Gastroesophageal sphincter (tissue), 4 donors: ENCODE results near the gene VWA8. TPM values are rescaled to one million over a fixed set of nuclear protein-coding genes. Genes with fewer than 3 reads are reported as not detected.

Experiments
- ATAC-seq: fragments of 150-250 bp; one replicate; pipeline ENCODE4 v1.9.1; 2016; ENCODE audit warnings: mild to moderate bottlenecking, moderate library complexity
- H3K27ac ChIP-seq, 4 donors: fragments of 200-600 bp; sonication (generic) in 3 of 4; 1 replicate in 3 of 4; 2 replicates in 1 of 4; pipeline ENCODE4 v1.5.1; 2016 to 2019
- H3K27me3 ChIP-seq: fragments of 200-600 bp; sonication (generic); one replicate; pipeline ENCODE4 v1.5.1; 2019
- H3K36me3 ChIP-seq, 2 donors: fragments of 200-600 bp; sonication (generic); one replicate each; pipeline ENCODE4 v1.5.1; 2019; ENCODE audit warnings: control low read depth in 1 of 2
- H3K4me1 ChIP-seq, 3 donors: fragments of 200-600 bp; sonication (generic); 1 replicate in 2 of 3; 2 replicates in 1 of 3; pipeline ENCODE4 v1.5.1; 2016 to 2019; ENCODE audit warnings: control low read depth in 2 of 3
- H3K4me3 ChIP-seq, 2 donors: fragments of 200-600 bp; sonication (generic); one replicate each; pipeline ENCODE4 v1.5.1; 2019; ENCODE audit warnings: mild to moderate bottlenecking in 1 of 2, moderate library complexity in 1 of 2
- H3K9me3 ChIP-seq, 3 donors: fragments of 200-600 bp; sonication (generic); one replicate each; pipeline ENCODE4 v1.5.1; 2017 to 2019; ENCODE audit warnings: control low read depth in 2 of 3
- EP300 ChIP-seq: sonication (generic); formaldehyde crosslinking; IDR thresholded peaks from one replicate; pipeline ENCODE4 v1.6.1; 2017; ENCODE audit warnings: antibody characterized with exemption, mild to moderate bottlenecking
- POLR2A ChIP-seq, 2 donors: fragments of 450-650 bp; IDR thresholded peaks; one replicate each; pipeline ENCODE4 v1.6.1; 2017; ENCODE audit warnings: antibody characterized with exemption in 2 of 2, mild to moderate bottlenecking in 2 of 2, moderate library complexity in 1 of 2
- POLR2AphosphoS5 ChIP-seq: sonication (generic); formaldehyde crosslinking; IDR thresholded peaks from one replicate; pipeline ENCODE4 v1.6.1; 2017; ENCODE audit warnings: antibody characterized with exemption
- WGBS, 2 donors: methylation state at CpG; one replicate each; pipeline ENCODE4 v1.1.5; 2018; ENCODE audit warnings: low coverage in 1 of 2; 5-methylcytosine and 5-hydroxymethylcytosine counted together
- total RNA-seq, 4 donors: library from RNA; depleted of rRNA; stranded (reverse); fragments of >200 nt; gene quantifications; one replicate each; pipeline ENCODE4 v1.1.0, GENCODE V29; 2016
- TF ChIP-seq, protein P1 (sequence below), 4 experiments: fragments of 200-600 bp in 2 of 4; fragments of 450-650 bp in 2 of 4; sonication (generic) in 1 of 4; IDR thresholded peaks; one replicate each; pipeline ENCODE4 v1.5.1; 2017 to 2019; ENCODE audit warnings: antibody characterized with exemption in 4 of 4, mild to moderate bottlenecking in 2 of 4, moderate library complexity in 2 of 4

VWA8 gene
- total RNA-seq, 4 donors from 2014 or later = 20.3 to 34.7 (median 23.9) TPM

DNA sequence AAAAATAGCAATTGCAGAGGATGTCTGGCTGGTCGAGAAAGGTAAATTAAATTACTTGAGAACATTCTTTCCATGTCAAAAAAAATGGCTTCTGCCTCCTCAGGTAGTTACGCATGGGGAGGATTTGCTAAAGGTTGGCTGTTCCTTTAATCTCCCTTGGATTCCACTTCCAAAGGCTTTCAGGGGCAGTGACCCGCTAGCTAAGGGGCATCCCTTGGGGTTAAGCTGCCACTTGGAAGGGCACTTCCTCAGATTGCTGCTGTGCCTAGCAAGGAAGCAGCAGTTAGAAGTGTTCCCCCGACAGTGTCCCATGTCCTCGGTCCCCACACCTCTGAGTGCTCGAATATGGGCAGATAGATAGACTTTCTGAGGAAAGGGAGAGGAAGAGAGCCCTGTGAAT, 395.1 kb downstream of the VWA8 start:
- Histone ChIP-seq H3K9me3 (no peaks in the 10 kb centered on the region), H3K27me3 (no peaks in the 10 kb centered on the region), H3K27ac (no peak overlapping the region), H3K4me1 (peaks cover 5 to 42% (median 12%) of the 10 kb centered on the region in 3 donors), H3K36me3 (peaks cover 0 to 28% of the 10 kb centered on the region in 2 donors), H3K4me3 (no peak overlapping the region)
- 73 to 80% methylated on average over 4 to 6 of the region's 6 CpGs for WGBS, 2 donors
- TF ChIP-seq EP300 (no peak), POLR2A (IDR thresholded peaks at IDR 0.05) (no peak), POLR2AphosphoS5 (no peak)
- TF ChIP-seq, protein P1, sequence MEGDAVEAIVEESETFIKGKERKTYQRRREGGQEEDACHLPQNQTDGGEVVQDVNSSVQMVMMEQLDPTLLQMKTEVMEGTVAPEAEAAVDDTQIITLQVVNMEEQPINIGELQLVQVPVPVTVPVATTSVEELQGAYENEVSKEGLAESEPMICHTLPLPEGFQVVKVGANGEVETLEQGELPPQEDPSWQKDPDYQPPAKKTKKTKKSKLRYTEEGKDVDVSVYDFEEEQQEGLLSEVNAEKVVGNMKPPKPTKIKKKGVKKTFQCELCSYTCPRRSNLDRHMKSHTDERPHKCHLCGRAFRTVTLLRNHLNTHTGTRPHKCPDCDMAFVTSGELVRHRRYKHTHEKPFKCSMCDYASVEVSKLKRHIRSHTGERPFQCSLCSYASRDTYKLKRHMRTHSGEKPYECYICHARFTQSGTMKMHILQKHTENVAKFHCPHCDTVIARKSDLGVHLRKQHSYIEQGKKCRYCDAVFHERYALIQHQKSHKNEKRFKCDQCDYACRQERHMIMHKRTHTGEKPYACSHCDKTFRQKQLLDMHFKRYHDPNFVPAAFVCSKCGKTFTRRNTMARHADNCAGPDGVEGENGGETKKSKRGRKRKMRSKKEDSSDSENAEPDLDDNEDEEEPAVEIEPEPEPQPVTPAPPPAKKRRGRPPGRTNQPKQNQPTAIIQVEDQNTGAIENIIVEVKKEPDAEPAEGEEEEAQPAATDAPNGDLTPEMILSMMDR (IDR thresholded peaks at IDR 0.05) = no peak
- no peak for ATAC-seq

DNA sequence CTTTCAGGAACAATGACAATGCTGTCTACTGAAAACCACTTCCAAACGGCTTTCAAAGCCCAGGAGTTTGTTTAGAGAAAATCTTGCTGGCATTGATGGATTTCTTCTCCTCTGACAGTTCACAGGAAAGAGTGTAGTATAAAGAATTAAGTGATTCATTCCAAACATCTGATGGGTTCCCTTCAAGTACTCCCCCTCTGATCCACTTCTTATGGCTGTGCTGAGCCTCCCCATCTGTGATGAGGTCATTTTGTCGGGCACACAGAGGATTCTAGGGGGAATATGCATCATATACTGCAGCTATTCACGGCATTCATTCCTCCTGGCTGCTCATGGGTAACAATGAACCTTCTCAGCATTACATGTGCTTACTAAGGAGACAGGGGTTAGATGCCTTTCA, 395.7 kb downstream of the VWA8 start:
- Histone ChIP-seq H3K4me1 (peaks cover 5 to 42% (median 12%) of the 10 kb centered on the region in 3 donors), H3K4me3 (no peak overlapping the region), H3K27ac (no peak overlapping the region), H3K36me3 (peaks cover 0 to 22% of the 10 kb centered on the region in 2 donors), H3K9me3 (no peaks in the 10 kb centered on the region), H3K27me3 (no peaks in the 10 kb centered on the region)
- ATAC-seq = no peak
- TF ChIP-seq, protein P1 (IDR thresholded peaks at IDR 0.05) = no peak
- TF ChIP-seq POLR2A (IDR thresholded peaks at IDR 0.05) (no peak), POLR2AphosphoS5 (no peak), EP300 (no peak)
- WGBS, 2 donors = 29 to 42% methylated on average over 3 of the region's 3 CpGs

DNA sequence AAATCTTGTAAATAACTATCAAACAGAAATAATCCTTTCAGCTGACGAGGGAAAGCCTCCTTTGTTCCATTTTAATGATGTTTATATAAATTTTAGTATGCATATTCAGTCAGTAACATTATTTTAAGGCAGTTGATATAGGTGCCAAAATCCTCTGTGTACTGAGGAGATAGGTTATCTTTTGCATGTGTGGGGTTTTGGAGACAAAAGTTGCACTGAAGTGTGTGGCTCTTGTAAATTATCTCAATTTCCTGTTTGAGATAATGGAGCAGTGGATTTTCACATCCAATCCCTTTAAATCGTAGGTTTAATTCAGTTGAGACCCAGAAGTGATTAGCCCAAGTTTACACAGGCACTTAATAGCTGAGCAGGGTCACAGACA, 396.9 kb downstream of the VWA8 start:
- Histone ChIP-seq H3K9me3 (no peaks in the 10 kb centered on the region), H3K36me3 (peaks cover 0 to 18% of the 10 kb centered on the region in 2 donors), H3K27ac (no peak overlapping the region), H3K4me1 (peaks cover 5 to 37% (median 12%) of the 10 kb centered on the region in 3 donors), H3K27me3 (no peaks in the 10 kb centered on the region), H3K4me3 (no peak overlapping the region)
- 43% methylated on average over 2 of the region's 2 CpGs; no CpG with 5 or more reads in 1 of the 2 donors for WGBS, 2 donors
- no peak for TF ChIP-seq EP300
- TF ChIP-seq, protein P1 (IDR thresholded peaks at IDR 0.05) = no peak
- no peak for TF ChIP-seq POLR2AphosphoS5
- TF ChIP-seq POLR2A (IDR thresholded peaks at IDR 0.05) = no peak
- no peak for ATAC-seq

DNA sequence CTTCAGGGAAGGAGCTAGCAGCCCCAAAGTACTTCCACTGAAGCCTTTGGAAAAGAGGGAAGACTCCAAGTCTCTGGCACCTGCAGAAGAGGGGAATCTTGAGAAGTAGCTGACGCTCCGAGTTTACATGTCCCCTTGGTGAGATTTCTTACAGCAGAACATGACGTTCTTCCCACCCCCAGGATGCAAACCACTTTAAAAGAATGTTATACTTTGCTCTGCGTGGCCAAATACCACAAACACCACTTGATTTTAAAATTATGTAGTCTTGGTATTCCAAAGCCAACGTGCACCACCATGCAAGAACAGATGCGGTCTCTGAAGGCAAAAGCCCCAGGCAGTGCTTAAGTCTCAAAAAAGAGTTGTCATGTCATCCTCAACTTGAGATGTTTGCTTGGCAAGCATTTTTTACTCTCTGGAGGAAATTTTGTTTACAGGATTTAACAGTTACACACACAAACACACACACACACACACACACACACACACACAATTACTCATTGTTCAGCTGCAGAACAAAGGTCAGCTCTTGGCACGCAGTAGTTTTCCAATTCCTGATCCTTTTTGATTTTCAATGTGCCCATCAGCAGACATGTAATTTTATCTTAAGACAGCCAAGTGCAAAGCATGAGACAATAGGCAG, 397.4 kb downstream of the VWA8 start:
- H3K4me3 ChIP-seq = no peak overlapping the region
- peak overlapping the region in 1 of 4 donors; percentile 40 for H3K27ac ChIP-seq
- ATAC-seq = no peak
- TF ChIP-seq EP300 (no peak), POLR2A (IDR thresholded peaks at IDR 0.05) (no peak), POLR2AphosphoS5 (no peak)
- TF ChIP-seq, protein P1 (IDR thresholded peaks at IDR 0.05) = no peak
- WGBS, 2 donors = 71 to 83% methylated on average over 1 to 7 of the region's 7 CpGs
- H3K36me3 ChIP-seq = peaks cover 0 to 18% of the 10 kb centered on the region in 2 donors
- H3K9me3 ChIP-seq = no peaks in the 10 kb centered on the region
- H3K27me3 ChIP-seq = no peaks in the 10 kb centered on the region
- peaks cover 5 to 34% (median 12%) of the 10 kb centered on the region in 3 donors for H3K4me1 ChIP-seq

DNA sequence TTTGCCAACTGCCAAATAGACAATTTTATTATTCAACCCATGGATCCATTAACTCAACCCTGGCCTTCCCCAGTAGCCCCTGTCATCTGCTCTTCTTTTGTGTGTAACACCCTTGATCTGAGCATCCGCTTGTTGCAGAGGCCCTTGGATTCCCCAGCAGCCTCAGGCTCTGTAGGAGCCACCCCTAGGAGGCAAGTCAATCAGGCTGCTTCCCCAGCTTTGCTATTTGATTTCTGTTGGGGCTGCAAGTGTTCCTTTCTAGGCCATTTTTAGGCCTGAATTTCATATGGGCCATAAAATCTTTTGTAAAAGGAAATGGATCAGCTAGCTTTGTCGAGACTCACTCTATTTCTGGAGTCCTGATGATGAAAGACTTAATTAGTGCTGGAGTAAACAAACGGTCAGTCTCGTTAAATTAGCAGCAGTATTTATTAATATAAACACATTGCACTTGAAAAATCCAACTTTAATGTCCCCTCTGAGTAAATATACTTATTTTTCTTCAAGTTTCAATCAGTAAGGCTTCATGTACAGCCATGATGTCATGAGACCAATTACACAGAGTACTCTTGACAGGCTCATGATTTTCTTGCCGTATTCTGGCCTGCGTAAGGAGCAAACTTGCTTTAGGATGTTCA, 398.2 kb downstream of the VWA8 start:
- WGBS, 2 donors = 54 to 64% methylated on average over 6 of the region's 6 CpGs
- TF ChIP-seq, protein P1 (IDR thresholded peaks at IDR 0.05) = no peak
- no peak for TF ChIP-seq POLR2AphosphoS5
- no peak for TF ChIP-seq POLR2A (IDR thresholded peaks at IDR 0.05)
- TF ChIP-seq EP300 = no peak
- ATAC-seq = no peak

More for the DNA sequence above, 398.2 kb downstream of the VWA8 start:
- no peaks in the 10 kb centered on the region for H3K9me3 ChIP-seq
- H3K27me3 ChIP-seq = no peaks in the 10 kb centered on the region
- H3K36me3 ChIP-seq = peaks cover 0 to 11% of the 10 kb centered on the region in 2 donors
- peaks cover 5 to 30% (median 12%) of the 10 kb centered on the region in 3 donors for H3K4me1 ChIP-seq
- peak overlapping the region in 3 of 4 donors; percentile 18 to 40 (median 26) for H3K27ac ChIP-seq
- no peak overlapping the region for H3K4me3 ChIP-seq
